Mesendoderm (in vitro differentiated cells): ENCODE measurements around the gene CTSE. TPM values are rescaled to one million over a fixed set of nuclear protein-coding genes. Genes with fewer than 3 reads are reported as not detected.

ENCODE experiments used
- DNase-seq: peaks from one replicate; pipeline ENCODE4 v3.0.0; 2013
- H2AK5ac ChIP-seq: 2 replicates; pipeline ENCODE4 v1.6.1; 2013; ENCODE audit warnings: low read length, inconsistent platforms
- H2BK120ac ChIP-seq: 2 replicates; pipeline ENCODE4 v1.6.1; 2013; ENCODE audit warnings: low read depth, mild to moderate bottlenecking, low read length, moderate library complexity, mixed read lengths
- H2BK15ac ChIP-seq: replicated peaks from 2 replicates; pipeline ENCODE4 v1.6.1; 2013; ENCODE audit warnings: low read depth, mild to moderate bottlenecking, moderate library complexity
- H2BK5ac ChIP-seq: 2 replicates; pipeline ENCODE4 v1.6.1; 2013; ENCODE audit warnings: low read length, inconsistent platforms
- H3K18ac ChIP-seq: 2 replicates; pipeline ENCODE4 v1.6.1; 2013; ENCODE audit warnings: mild to moderate bottlenecking, low read length, mixed read lengths
- H3K23ac ChIP-seq: one replicate; pipeline ENCODE4 v1.6.1; 2013; ENCODE audit warnings: low read length
- H3K27ac ChIP-seq: 2 replicates; pipeline ENCODE4 v1.5.1; 2013; ENCODE audit warnings: low read depth, mild to moderate bottlenecking, inconsistent platforms, low read length, moderate library complexity
- H3K27me3 ChIP-seq: 2 replicates; pipeline ENCODE4 v1.6.1; 2013; ENCODE audit warnings: low read length, control low read depth, mild to moderate bottlenecking, inconsistent platforms; ENCODE audit not compliant: insufficient read depth, poor library complexity
- H3K36me3 ChIP-seq: 2 replicates; pipeline ENCODE4 v1.6.1; 2013; ENCODE audit warnings: low read length, inconsistent platforms; ENCODE audit not compliant: control insufficient read depth, insufficient read depth
- H3K4ac ChIP-seq: one replicate; pipeline ENCODE4 v1.6.1; 2013; ENCODE audit warnings: low read depth, mild to moderate bottlenecking, low read length, moderate library complexity
- H3K4me1 ChIP-seq: 2 replicates; pipeline ENCODE4 v1.6.1; 2013; ENCODE audit warnings: low read depth, low read length, inconsistent platforms; ENCODE audit not compliant: control insufficient read depth
- H3K4me2 ChIP-seq: 2 replicates; pipeline ENCODE4 v1.6.1; 2013; ENCODE audit warnings: low read length
- H3K4me3 ChIP-seq: 2 replicates; pipeline ENCODE4 v1.5.1; 2013; ENCODE audit warnings: mild to moderate bottlenecking, low read length
- H3K56ac ChIP-seq: one replicate; pipeline ENCODE4 v1.6.1; 2013; ENCODE audit warnings: low read length
- H3K79me1 ChIP-seq: 2 replicates; pipeline ENCODE4 v1.6.1; 2013; ENCODE audit warnings: low read length, inconsistent platforms
- H3K79me2 ChIP-seq: 2 replicates; pipeline ENCODE4 v1.6.1; 2013; ENCODE audit warnings: mild to moderate bottlenecking, low read length; ENCODE audit not compliant: control insufficient read depth, insufficient read depth
- H3K9ac ChIP-seq: 2 replicates; pipeline ENCODE4 v1.6.1; 2013; ENCODE audit warnings: low read length, inconsistent platforms
- H4K5ac ChIP-seq: one replicate; pipeline ENCODE4 v1.6.1; 2013; ENCODE audit warnings: low read length
- H4K8ac ChIP-seq: one replicate; pipeline ENCODE4 v1.6.1; 2013; ENCODE audit warnings: low read depth, mild to moderate bottlenecking, control low read depth, low read length, moderate library complexity
- WGBS: extraction: QIAGEN DNeasy Blood & Tissue Kit; methylation state at CpG from one replicate; pipeline ENCODE4 v1.1.7; 2013; ENCODE audit warnings: low lambda C conversion rate, missing lambda C conversion rate; ENCODE audit not compliant: insufficient coverage; ENCODE audit errors: extremely low coverage; 5-methylcytosine and 5-hydroxymethylcytosine counted together
- polyA plus RNA-seq, 2 experiments: library from polyadenylated mRNA; stranded (reverse); fragments of 200-250 nt; gene quantifications; one replicate each; pipeline ENCODE4 v1.2.3, GENCODE V29; 2013

CTSE gene
- not detected for polyA plus RNA-seq (2013, experiment 1 of 2)
- not detected for polyA plus RNA-seq (2013, experiment 2 of 2)

GRCh38 chr1:206023695-206024094 is at the start of gene CTSE:
TSS of gene CTSE (minus strand) at chr1:206023895. CDS start at chr1:206023791, 104 bp downstream.
- Histone ChIP-seq H3K27ac (no peak within 1 kb of the TSS), H3K79me2 (no peaks in the 10 kb centered on the region), H2AK5ac (no peak within 1 kb of the TSS), H3K27me3 (no peaks in the 10 kb centered on the region), H3K9ac (no peak within 1 kb of the TSS), H3K4me1 (no peaks in the 10 kb centered on the region), H4K5ac (no peak within 1 kb of the TSS), H2BK120ac (no peak within 1 kb of the TSS), H2BK15ac (no peak within 1 kb of the TSS), H3K79me1 (no peaks in the 10 kb centered on the region), H2BK5ac (no peak within 1 kb of the TSS), H3K4ac (no peak within 1 kb of the TSS), H3K56ac (no peak within 1 kb of the TSS), H3K4me3 (no peak within 1 kb of the TSS), H3K18ac (no peak within 1 kb of the TSS), H3K36me3 (no peaks in the 10 kb centered on the region), H3K23ac (peak within 1 kb of the TSS; percentile 9), H3K4me2 (no peak within 1 kb of the TSS), H4K8ac (no peak within 1 kb of the TSS)
- WGBS: no CpG with 5 or more reads among the region's 11 CpGs
- no peak for DNase-seq

GRCh38 chr1:206070627-206071304 is 47.1 kb upstream of the CTSE start:
- no peaks in the 10 kb centered on the region for H3K36me3 ChIP-seq
- H3K23ac ChIP-seq: no peak overlapping the region
- H3K9ac ChIP-seq: no peak overlapping the region
- no peak overlapping the region for H3K18ac ChIP-seq
- no peak for DNase-seq
- no peak overlapping the region for H3K56ac ChIP-seq
- no peak overlapping the region for H2BK15ac ChIP-seq
- no peak overlapping the region for H3K4me2 ChIP-seq
- no peak overlapping the region for H2BK120ac ChIP-seq
- no peaks in the 10 kb centered on the region for H3K27me3 ChIP-seq
- no peak overlapping the region for H3K27ac ChIP-seq
- H2BK5ac ChIP-seq: no peak overlapping the region
- H3K4me3 ChIP-seq: no peak overlapping the region
- H4K5ac ChIP-seq: no peak overlapping the region
- no peak overlapping the region for H4K8ac ChIP-seq
- H3K4me1 ChIP-seq: peaks cover 2% of the 10 kb centered on the region
- no CpG with 5 or more reads among the region's 9 CpGs for WGBS
- H3K79me1 ChIP-seq: no peaks in the 10 kb centered on the region
- H3K4ac ChIP-seq: no peak overlapping the region
- H2AK5ac ChIP-seq: no peak overlapping the region
- no peaks in the 10 kb centered on the region for H3K79me2 ChIP-seq

GRCh38 chr1:206068314-206068713 is 44.6 kb upstream of the CTSE start:
- Histone ChIP-seq H3K56ac (no peak overlapping the region), H3K4ac (no peak overlapping the region), H3K18ac (no peak overlapping the region), H3K4me2 (no peak overlapping the region), H3K9ac (no peak overlapping the region), H3K4me1 (no peaks in the 10 kb centered on the region), H3K79me1 (no peaks in the 10 kb centered on the region), H2BK5ac (no peak overlapping the region), H3K27me3 (no peaks in the 10 kb centered on the region), H3K4me3 (no peak overlapping the region), H3K79me2 (no peaks in the 10 kb centered on the region), H4K5ac (no peak overlapping the region), H3K23ac (no peak overlapping the region), H4K8ac (no peak overlapping the region), H2BK15ac (no peak overlapping the region), H3K27ac (no peak overlapping the region), H2AK5ac (no peak overlapping the region), H2BK120ac (no peak overlapping the region), H3K36me3 (no peaks in the 10 kb centered on the region)
- WGBS: no CpG with 5 or more reads among the region's 1 CpG
- DNase-seq: no peak

- H3K36me3 ChIP-seq: no peaks in the 10 kb centered on the region
- no peak overlapping the region for H4K5ac ChIP-seq
- no peak overlapping the region for H3K4ac ChIP-seq
- no peak overlapping the region for H3K27ac ChIP-seq
- H3K4me3 ChIP-seq: no peak overlapping the region
- no peak for DNase-seq
- H2BK15ac ChIP-seq: no peak overlapping the region
- WGBS: no CpG with 5 or more reads among the region's 8 CpGs
- no peak overlapping the region for H3K18ac ChIP-seq
- no peaks in the 10 kb centered on the region for H3K4me1 ChIP-seq
- H3K4me2 ChIP-seq: no peak overlapping the region
- no peak overlapping the region for H3K56ac ChIP-seq
- no peak overlapping the region for H3K9ac ChIP-seq
- no peaks in the 10 kb centered on the region for H3K27me3 ChIP-seq
- no peak overlapping the region for H3K23ac ChIP-seq
- no peak overlapping the region for H4K8ac ChIP-seq
- no peaks in the 10 kb centered on the region for H3K79me2 ChIP-seq
- H3K79me1 ChIP-seq: no peaks in the 10 kb centered on the region
- H2AK5ac ChIP-seq: no peak overlapping the region
- H2BK5ac ChIP-seq: no peak overlapping the region
- H2BK120ac ChIP-seq: no peak overlapping the region
These were observed 44.0 kb upstream of the CTSE start for GRCh38 chr1:206067486-206068227.

GRCh38 chr1:206066479-206067171 is 42.9 kb upstream of the CTSE start:
- H3K56ac ChIP-seq: no peak overlapping the region
- H2BK15ac ChIP-seq: no peak overlapping the region
- no peak overlapping the region for H3K4me2 ChIP-seq
- no peak overlapping the region for H3K27ac ChIP-seq
- no peak overlapping the region for H3K23ac ChIP-seq
- H4K5ac ChIP-seq: no peak overlapping the region
- no peak overlapping the region for H3K4ac ChIP-seq
- no CpG with 5 or more reads among the region's 6 CpGs for WGBS
- H4K8ac ChIP-seq: no peak overlapping the region
- no peaks in the 10 kb centered on the region for H3K36me3 ChIP-seq
- no peak for DNase-seq
- H3K4me1 ChIP-seq: no peaks in the 10 kb centered on the region
- H3K4me3 ChIP-seq: no peak overlapping the region
- H3K9ac ChIP-seq: no peak overlapping the region
- no peaks in the 10 kb centered on the region for H3K79me1 ChIP-seq
- no peak overlapping the region for H2BK120ac ChIP-seq
- H2BK5ac ChIP-seq: no peak overlapping the region
- H3K79me2 ChIP-seq: no peaks in the 10 kb centered on the region
- no peak overlapping the region for H2AK5ac ChIP-seq
- no peak overlapping the region for H3K18ac ChIP-seq
- H3K27me3 ChIP-seq: no peaks in the 10 kb centered on the region
